ENCODE data around the gene SLC10A3. TPM values are rescaled to one million over a fixed set of nuclear protein-coding genes. Genes with fewer than 3 reads are reported as not detected.

SLC10A3 gene
- polyA plus RNA-seq, 1 of the 3 experiments (the other 2 are of a cell fraction): 29.7 TPM

GRCh38 chrX:154529206-154529612 lies 38.8 kb upstream of the SLC10A3 start:
- ChIA-PET POLR2A (no interaction called here), CTCF (no interaction called here)
- H3K4me3 ChIP-seq (ENCODE audit: low read depth in 2 of 2, low read length in 1 of 2): no peak overlapping the region
- DNase-seq: no peak
- no peaks in the 10 kb centered on the region for H3K9me3 ChIP-seq
- H3K4me2 ChIP-seq: no peak overlapping the region
- no peaks in the 10 kb centered on the region for H4K20me1 ChIP-seq (ENCODE audit: insufficient read depth)
- no peaks in the 10 kb centered on the region for H3K79me2 ChIP-seq (ENCODE audit: insufficient read depth)
- H3F3A ChIP-seq (replicated peaks; ENCODE audit: insufficient read depth): peaks cover 4% of the 10 kb centered on the region
- peaks cover 7% of the 10 kb centered on the region; the same call in 1 of the 2 replicates for H3K27me3 ChIP-seq (ENCODE audit: insufficient read depth)
- no peak overlapping the region for H2AFZ ChIP-seq (ENCODE audit: low read depth)
- H3K36me3 ChIP-seq (replicated peaks in 1 of 2; ENCODE audit: control insufficient read depth in 1 of 2, insufficient read depth in 2 of 2, low read length in 1 of 2): peaks cover 0 to 16% of the 10 kb centered on the region in 2 experiments
- no peak overlapping the region for H3K9ac ChIP-seq
- no peak overlapping the region for H3K27ac ChIP-seq (ENCODE audit: low read depth in 2 of 2, low read length in 1 of 2)
- 36% methylated on average over 6 of the region's 6 CpGs for WGBS (ENCODE audit: low lambda C conversion rate)
- TF ChIP-seq USF2 (IDR thresholded peaks at IDR 0.05; ENCODE audit: borderline replicate concordance, low read depth, low read length): no peak
- TF ChIP-seq REST (IDR thresholded peaks at IDR 0.05; ENCODE audit: low read depth, low read length): no peak
- no peak for TF ChIP-seq USF1 (IDR thresholded peaks at IDR 0.05; ENCODE audit: borderline replicate concordance, low read depth)
- TF ChIP-seq SIN3A (IDR thresholded peaks at IDR 0.05; ENCODE audit: borderline replicate concordance, low read depth, low read length): no peak
- TF ChIP-seq MEF2A (IDR thresholded peaks at IDR 0.05; ENCODE audit: borderline replicate concordance, low read depth): no peak
- TF ChIP-seq IRF3 (IDR thresholded peaks at IDR 0.05; ENCODE audit: low read depth, low read length): no peak
- TF ChIP-seq ZBTB33 (IDR thresholded peaks at IDR 0.05; ENCODE audit: borderline replicate concordance, low read depth): no peak
- no peak for TF ChIP-seq FOXM1 (IDR thresholded peaks at IDR 0.05; ENCODE audit: low read depth)
- no peak for TF ChIP-seq FOSL2 (IDR thresholded peaks at IDR 0.05; ENCODE audit: borderline replicate concordance, low read depth)
- no peak for TF ChIP-seq CHD2 (IDR thresholded peaks at IDR 0.05; ENCODE audit: low read length, partially characterized antibody)
- no peak for TF ChIP-seq RAD21 (IDR thresholded peaks at IDR 0.05; ENCODE audit: low read length)
- TF ChIP-seq RFX5 (IDR thresholded peaks at IDR 0.05; ENCODE audit: low read length): no peak
- no peak for TF ChIP-seq JUND (IDR thresholded peaks at IDR 0.05)
- no peak for TF ChIP-seq MAX (IDR thresholded peaks at IDR 0.05; ENCODE audit: low read depth)
- TF ChIP-seq YY1 (IDR thresholded peaks at IDR 0.05; ENCODE audit: low read depth): no peak
- no peak for TF ChIP-seq CTCF (IDR thresholded peaks at IDR 0.05)
- no peak for TF ChIP-seq MXI1 (IDR thresholded peaks at IDR 0.05; ENCODE audit: low read depth, low read length)
- TF ChIP-seq RCOR1 (IDR thresholded peaks at IDR 0.05; ENCODE audit: low read length): no peak
- no peak for TF ChIP-seq GABPA (IDR thresholded peaks at IDR 0.05; ENCODE audit: low read depth)
- peaks cover 3 to 4% of the 10 kb centered on the region in 2 experiments; a peak in 2 of 4 replicates for H3K4me1 ChIP-seq (ENCODE audit: control insufficient read depth in 1 of 2, insufficient read depth in 2 of 2, low read depth in 1 of 2, low read length in 1 of 2)
- no peaks in the 10 kb centered on the region for H3K9me2 ChIP-seq
